HFF-Myc (cell line): ENCODE results near the gene ANXA3.

Experiments
- DNase-seq: peaks from one replicate; pipeline ENCODE4 v3.0.0-alpha.2; 2011; ENCODE audit warnings: low read depth; ENCODE audit errors: extremely low read depth
- H3K4me3 ChIP-seq: replicated peaks from 2 replicates; pipeline ENCODE4 v1.5.1; 2011; ENCODE audit warnings: low read depth, mild to moderate bottlenecking, control low read depth, low read length
- CTCF ChIP-seq: IDR thresholded peaks from 2 replicates; pipeline ENCODE4 v1.5.1; 2012; ENCODE audit warnings: mild to moderate bottlenecking, low read depth, low read length, control low read depth; ENCODE audit errors: missing control alignments

Gene ANXA3

GRCh38 chr4:78552389-78553042 lies 946 bp downstream of the ANXA3 start:
- no peak for TF ChIP-seq CTCF
- DNase-seq: no peak
- peak overlapping the region; percentile 45 for H3K4me3 ChIP-seq

- no peak for DNase-seq
- no peak for TF ChIP-seq CTCF
- no peak overlapping the region for H3K4me3 ChIP-seq
Observed at GRCh38 chr4:78553043-78553396, 1.4 kb downstream of the ANXA3 start.

- H3K4me3 ChIP-seq: no peak overlapping the region
- DNase-seq: no peak
- TF ChIP-seq CTCF: no peak
Observed at GRCh38 chr4:78553529-78554060, 2.0 kb downstream of the ANXA3 start.

- no peak overlapping the region for H3K4me3 ChIP-seq
- TF ChIP-seq CTCF: no peak
- DNase-seq: no peak
Observed at GRCh38 chr4:78556665-78557064, 5.1 kb downstream of the ANXA3 start.

- no peak overlapping the region for H3K4me3 ChIP-seq
- no peak for DNase-seq
- no peak for TF ChIP-seq CTCF
Observed at GRCh38 chr4:78557841-78558240, 6.3 kb downstream of the ANXA3 start.

- TF ChIP-seq CTCF: no peak
- no peak for DNase-seq
- H3K4me3 ChIP-seq: no peak overlapping the region
Observed at GRCh38 chr4:78558410-78558809, 6.8 kb downstream of the ANXA3 start.
